Esophagus muscularis mucosa (tissue), 4 donors: ENCODE data around the gene PAPSS2. TPM values are rescaled to one million over a fixed set of nuclear protein-coding genes. Genes with fewer than 3 reads are reported as not detected.

Source experiments
- DNase-seq: peaks from one replicate; pipeline ENCODE4 v3.0.0-alpha.2; 2017; ENCODE audit errors: extremely low spot score
- H3K27ac ChIP-seq, 4 donors: fragments of 200-600 bp; sonication (generic); replicated peaks in 1 of 4; 1 replicate in 3 of 4; 2 replicates in 1 of 4; pipeline ENCODE4 v1.5.1; 2016 to 2019; ENCODE audit warnings: mild to moderate bottlenecking in 1 of 4
- H3K27me3 ChIP-seq, 4 donors: fragments of 200-600 bp; sonication (generic); one replicate each; pipeline versions ENCODE4 v1.5.1 to v1.6.0; 2016 to 2019
- H3K36me3 ChIP-seq, 4 donors: fragments of 200-600 bp; sonication (generic); one replicate each; pipeline ENCODE4 v1.5.1; 2016 to 2019
- H3K4me1 ChIP-seq, 4 donors: fragments of 200-600 bp; sonication (generic); one replicate each; pipeline ENCODE4 v1.5.1; 2016 to 2019
- H3K4me3 ChIP-seq, 4 donors: fragments of 200-600 bp; sonication (generic); 1 replicate in 2 of 4; 2 replicates in 2 of 4; pipeline ENCODE4 v1.5.1; 2016 to 2019; ENCODE audit warnings: mild to moderate bottlenecking in 4 of 4, moderate library complexity in 1 of 4
- H3K9me3 ChIP-seq, 4 donors: fragments of 200-600 bp; sonication (generic); 1 replicate in 3 of 4; 2 replicates in 1 of 4; pipeline ENCODE4 v1.5.1; 2016 to 2019
- CTCF ChIP-seq, 3 experiments: fragments of 200-600 bp in 2 of 3; fragments of 450-650 bp in 1 of 3; sonication (generic) in 2 of 3; IDR thresholded peaks; one replicate each; pipeline ENCODE4 v1.5.1; 2017 to 2019; ENCODE audit warnings: antibody characterized with exemption in 3 of 3, mild to moderate bottlenecking in 2 of 3, moderate library complexity in 1 of 3
- EP300 ChIP-seq: sonication (generic); formaldehyde crosslinking; IDR thresholded peaks from one replicate; pipeline ENCODE4 v1.6.1; 2017; ENCODE audit warnings: antibody characterized with exemption
- POLR2A ChIP-seq: fragments of 450-650 bp; IDR thresholded peaks from one replicate; pipeline ENCODE4 v1.6.1; 2017; ENCODE audit warnings: antibody characterized with exemption, moderate library complexity, mild to moderate bottlenecking, low read depth
- POLR2AphosphoS5 ChIP-seq, 2 donors: sonication (generic); formaldehyde crosslinking; IDR thresholded peaks; one replicate each; pipeline ENCODE4 v1.6.1; 2017; ENCODE audit warnings: antibody characterized with exemption in 2 of 2
- WGBS: methylation state at CpG from one replicate; pipeline ENCODE4 v1.1.5; 2018; 5-methylcytosine and 5-hydroxymethylcytosine counted together
- intact Hi-C: fragments of 100-400 bp; cut with DNase I; formaldehyde crosslinking; loops from one replicate; pipeline ENCODE4 v1.15.1; 2023
- total RNA-seq, 4 donors: library from RNA; depleted of rRNA; stranded (reverse); fragments of >200 nt; gene quantifications; one replicate each; pipeline versions ENCODE4 v1.1.0 to v1.2.1, GENCODE V29; 2016

PAPSS2 gene
- total RNA-seq, 4 donors from 2014 or later, result 9.6 to 16.7 (median 14.9) TPM

- 94% methylated on average over 2 of the region's 2 CpGs for WGBS
- no peaks in the 10 kb centered on the region for H3K36me3 ChIP-seq
- H3K4me1 ChIP-seq, result no peaks in the 10 kb centered on the region
- peak; percentile 78 for DNase-seq
- intact Hi-C loops, result no loop called here
- no peaks in the 10 kb centered on the region for H3K9me3 ChIP-seq
- no peaks in the 10 kb centered on the region for H3K27me3 ChIP-seq
- H3K27ac ChIP-seq, result no peak overlapping the region
- no peak overlapping the region for H3K4me3 ChIP-seq
- TF ChIP-seq POLR2AphosphoS5 (IDR thresholded peaks at IDR 0.05) (no peak), POLR2A (no peak), EP300 (no peak), CTCF (IDR thresholded peaks at IDR 0.05) (no peak)
Measured at GRCh38 chr10:87634311-87634710, 25.4 kb upstream of the PAPSS2 start.

GRCh38 chr10:87635498-87636312 is 24.0 kb upstream of the PAPSS2 start:
- Histone ChIP-seq H3K27me3 (no peaks in the 10 kb centered on the region), H3K4me1 (no peaks in the 10 kb centered on the region), H3K4me3 (no peak overlapping the region), H3K9me3 (no peaks in the 10 kb centered on the region), H3K27ac (no peak overlapping the region), H3K36me3 (no peaks in the 10 kb centered on the region)
- DNase-seq, result peak; percentile 82
- WGBS, result 49% methylated on average over 5 of the region's 5 CpGs
- intact Hi-C loops, result no loop called here
- no peak for TF ChIP-seq EP300
- TF ChIP-seq CTCF (IDR thresholded peaks at IDR 0.05), result no peak
- no peak for TF ChIP-seq POLR2A

- H3K27me3 ChIP-seq, result no peaks in the 10 kb centered on the region
- WGBS, result 93% methylated on average over 3 of the region's 3 CpGs
- intact Hi-C loops, result no loop called here
- no peaks in the 10 kb centered on the region for H3K9me3 ChIP-seq
- H3K4me3 ChIP-seq, result no peak overlapping the region
- DNase-seq, result peak; percentile 3
- H3K4me1 ChIP-seq, result no peaks in the 10 kb centered on the region
- no peak overlapping the region for H3K27ac ChIP-seq
- no peak for TF ChIP-seq POLR2AphosphoS5 (IDR thresholded peaks at IDR 0.05)
- no peak for TF ChIP-seq CTCF (IDR thresholded peaks at IDR 0.05)
- TF ChIP-seq EP300, result no peak
- TF ChIP-seq POLR2A, result no peak
- no peaks in the 10 kb centered on the region for H3K36me3 ChIP-seq
Measured at GRCh38 chr10:87636313-87636915, 23.3 kb upstream of the PAPSS2 start.

DNA sequence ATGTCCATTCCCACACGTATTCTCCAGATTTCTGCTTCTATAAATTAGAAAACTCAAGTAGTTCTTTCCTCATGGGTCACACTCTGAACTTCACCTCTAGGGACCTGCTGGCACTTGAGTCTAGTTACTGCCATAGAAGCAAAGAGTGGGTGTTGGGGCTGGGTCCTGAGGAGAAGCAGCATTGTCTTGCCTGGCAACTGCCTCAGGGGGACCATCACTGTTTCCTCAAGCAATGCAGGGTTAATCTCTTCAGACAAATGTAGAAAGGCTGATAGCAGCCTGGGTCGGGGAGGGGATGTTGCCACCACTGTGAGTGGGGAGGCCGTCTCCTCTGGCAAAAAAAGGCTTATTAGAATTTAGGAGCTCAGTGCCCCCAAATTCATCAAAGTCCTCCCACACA is 20.2 kb upstream of the PAPSS2 start:
- 100% methylated on average over 1 of the region's 3 CpGs for WGBS
- Histone ChIP-seq H3K27ac (no peak overlapping the region), H3K9me3 (no peaks in the 10 kb centered on the region), H3K4me3 (no peak overlapping the region), H3K27me3 (no peaks in the 10 kb centered on the region), H3K4me1 (no peaks in the 10 kb centered on the region), H3K36me3 (no peaks in the 10 kb centered on the region)
- TF ChIP-seq EP300, result no peak
- TF ChIP-seq POLR2A, result no peak
- TF ChIP-seq POLR2AphosphoS5 (IDR thresholded peaks at IDR 0.05), result no peak
- no peak for TF ChIP-seq CTCF (IDR thresholded peaks at IDR 0.05)
- intact Hi-C loops, result no loop called here
- DNase-seq, result no peak
